ENCODE measurements around the gene CFAP410. TPM values are rescaled to one million over a fixed set of nuclear protein-coding genes. Genes with fewer than 3 reads are reported as not detected.

The CFAP410 gene
- total RNA-seq, 1 donor from 2014 or later, result 23.4 TPM

DNA sequence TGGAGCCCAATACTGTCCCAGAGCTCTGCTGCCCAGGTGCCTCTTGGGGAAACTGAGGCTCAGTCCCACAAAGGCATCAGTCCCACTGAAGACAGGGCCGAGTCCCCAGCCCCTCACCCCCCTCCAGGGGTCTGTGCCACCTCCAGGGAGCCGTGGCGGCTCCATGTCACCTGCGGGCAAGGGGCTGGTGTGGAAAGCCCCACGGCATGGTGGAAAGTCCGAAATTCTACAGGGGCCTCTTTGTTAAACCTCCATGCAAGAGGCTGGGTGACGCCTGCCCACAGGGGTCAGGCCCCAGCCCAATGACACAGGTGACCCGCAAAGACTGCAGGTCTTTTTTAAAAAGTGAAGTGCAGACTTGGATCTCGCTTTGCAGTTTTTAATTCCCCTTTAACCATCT, 56.8 kb downstream of the CFAP410 start:
- H3K36me3 Mint-ChIP-seq (ENCODE audit: unreplicated experiment), result no peaks in the 10 kb centered on the region
- H3K4me3 Mint-ChIP-seq (ENCODE audit: unreplicated experiment), result no peak overlapping the region
- H3K27ac Mint-ChIP-seq (ENCODE audit: unreplicated experiment), result no peak overlapping the region
- peaks cover 5% of the 10 kb centered on the region for H3K4me1 Mint-ChIP-seq (ENCODE audit: unreplicated experiment)
- no peak for TF ChIP-seq CTCF (IDR thresholded peaks at IDR 0.05)
- no peaks in the 10 kb centered on the region for H3K9me3 Mint-ChIP-seq (ENCODE audit: unreplicated experiment)
- H3K27me3 Mint-ChIP-seq (ENCODE audit: unreplicated experiment), result peaks cover 14% of the 10 kb centered on the region
- DNase-seq (ENCODE audit: extremely low spot score, unreplicated experiment), result no peak

DNA sequence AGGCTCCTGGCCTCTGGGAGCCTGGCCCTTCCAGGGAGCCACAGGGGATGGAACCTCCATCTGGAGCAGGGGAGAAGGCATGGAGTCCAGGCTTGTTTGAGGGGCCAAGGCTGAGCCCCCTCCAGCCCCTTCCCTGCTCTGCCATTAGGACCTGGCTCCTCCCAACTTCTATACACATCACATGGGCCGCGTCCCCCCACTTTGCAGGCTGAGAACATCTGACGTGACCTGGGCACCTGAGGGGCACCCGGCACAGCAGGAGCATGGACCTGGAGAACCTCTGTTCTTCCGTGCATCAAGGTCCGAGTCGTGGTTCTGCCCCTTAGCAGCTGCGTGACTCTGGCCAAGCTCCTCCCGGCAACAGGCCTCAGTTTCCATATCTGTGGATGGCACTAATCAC, 57.4 kb downstream of the CFAP410 start:
- peaks cover 14% of the 10 kb centered on the region for H3K27me3 Mint-ChIP-seq (ENCODE audit: unreplicated experiment)
- H3K4me3 Mint-ChIP-seq (ENCODE audit: unreplicated experiment), result no peak overlapping the region
- no peak overlapping the region for H3K27ac Mint-ChIP-seq (ENCODE audit: unreplicated experiment)
- no peaks in the 10 kb centered on the region for H3K9me3 Mint-ChIP-seq (ENCODE audit: unreplicated experiment)
- DNase-seq (ENCODE audit: extremely low spot score, unreplicated experiment), result no peak
- no peak for TF ChIP-seq CTCF (IDR thresholded peaks at IDR 0.05)
- H3K4me1 Mint-ChIP-seq (ENCODE audit: unreplicated experiment), result peaks cover 5% of the 10 kb centered on the region
- no peaks in the 10 kb centered on the region for H3K36me3 Mint-ChIP-seq (ENCODE audit: unreplicated experiment)

DNA sequence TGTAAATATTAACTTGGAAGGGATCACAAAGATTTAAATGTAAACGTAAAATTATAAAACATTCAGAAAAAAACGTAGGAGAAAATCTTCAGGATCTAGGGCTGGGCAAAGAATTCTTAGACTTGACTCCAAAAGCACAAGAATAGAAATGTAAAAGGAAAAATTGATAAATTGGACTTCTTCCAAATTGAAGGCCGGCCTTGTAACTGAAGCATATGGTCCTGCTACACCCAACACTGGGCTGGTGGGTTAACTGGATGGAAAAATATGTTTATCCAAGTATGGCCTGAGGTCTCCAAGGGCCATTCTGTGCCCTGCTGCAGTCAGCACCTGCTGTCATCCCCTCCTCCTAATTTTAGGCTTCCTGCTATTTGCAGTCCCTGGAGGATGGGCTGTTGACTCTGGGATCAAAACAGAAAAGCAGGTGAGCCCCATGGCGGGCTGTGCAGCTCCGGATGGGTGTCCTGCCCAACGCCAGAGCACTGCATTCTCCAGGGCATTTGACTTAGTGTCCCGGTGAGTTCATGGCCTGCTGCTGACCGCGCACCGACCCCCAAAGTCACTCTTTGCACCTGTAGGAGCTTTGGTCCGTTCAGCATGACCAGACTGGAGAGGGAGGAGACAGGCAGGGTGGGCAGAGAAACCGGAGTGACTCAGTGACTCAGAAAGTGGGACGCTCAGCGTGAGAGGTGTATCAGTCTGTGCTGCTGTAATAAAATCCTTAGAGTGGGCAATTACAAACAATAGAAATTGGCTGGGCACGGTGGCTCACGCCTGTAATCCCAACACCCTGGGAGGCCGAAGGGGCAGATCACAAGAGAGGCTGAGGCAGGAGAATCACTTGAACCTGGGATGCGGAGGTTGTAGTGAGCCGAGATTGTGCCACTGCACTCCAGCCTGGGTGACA, 59.6 kb downstream of the CFAP410 start:
- Mint-ChIP-seq H3K36me3 (ENCODE audit: unreplicated experiment) (no peaks in the 10 kb centered on the region), H3K9me3 (ENCODE audit: unreplicated experiment) (no peaks in the 10 kb centered on the region), H3K27ac (ENCODE audit: unreplicated experiment) (no peak overlapping the region), H3K4me1 (ENCODE audit: unreplicated experiment) (peaks cover 5% of the 10 kb centered on the region), H3K4me3 (ENCODE audit: unreplicated experiment) (no peak overlapping the region), H3K27me3 (ENCODE audit: unreplicated experiment) (peaks cover 26% of the 10 kb centered on the region)
- no peak for DNase-seq (ENCODE audit: extremely low spot score, unreplicated experiment)
- no peak for TF ChIP-seq CTCF (IDR thresholded peaks at IDR 0.05)

Other genes starting within 250 kb of the CFAP410 start
- 0.75 and 2.2 TPM in 2 replicates for gene PWP2, start 232.0 kb downstream of the CFAP410 start, total RNA-seq
- gene GATD3, start 205.7 kb downstream of the CFAP410 start, total RNA-seq, result 8.2 and 9.4 TPM in 2 replicates
- 9.6 and 10.5 TPM in 2 replicates for gene ICOSLG, start 98.4 kb downstream of the CFAP410 start, total RNA-seq
- not detected in 2 replicates for gene DNMT3L, start 77.5 kb downstream of the CFAP410 start, total RNA-seq
- gene AIRE, start 53.5 kb downstream of the CFAP410 start, total RNA-seq, result not detected in 2 replicates
- 138 and 143 TPM in 2 replicates for gene PFKL, start 39.3 kb downstream of the CFAP410 start, total RNA-seq
- not detected in 2 replicates for gene TRPM2, start 14.2 kb upstream of the CFAP410 start, total RNA-seq
- 4.0 and 4.2 TPM in 2 replicates for gene LRRC3, start 116.1 kb upstream of the CFAP410 start, total RNA-seq
- gene KRTAP10-1, start 200.8 kb upstream of the CFAP410 start, total RNA-seq, result not detected in 2 replicates
- not detected in 2 replicates for gene KRTAP10-2, start 212.1 kb upstream of the CFAP410 start, total RNA-seq
- not detected in 2 replicates for gene KRTAP10-3, start 219.4 kb upstream of the CFAP410 start, total RNA-seq
- not detected in 2 replicates for gene KRTAP10-4, start 234.3 kb upstream of the CFAP410 start, total RNA-seq
- not detected in 2 replicates for gene KRTAP10-5, start 241.2 kb upstream of the CFAP410 start, total RNA-seq